Liver (tissue), 9 donors: Measurements from ENCODE around the gene EDIL3. TPM values are rescaled to one million over a fixed set of nuclear protein-coding genes. Genes with fewer than 3 reads are reported as not detected.

Source experiments
- DNase-seq: peaks from one replicate; pipeline ENCODE4 v3.0.0-alpha.2; 2017; ENCODE audit warnings: low spot score
- H3K27ac ChIP-seq, 2 donors: one replicate each; pipeline ENCODE4 v1.7.0; 2013; ENCODE audit warnings: inconsistent platforms in 2 of 2, low read length in 2 of 2, control low read depth in 1 of 2, low read depth in 1 of 2, mild to moderate bottlenecking in 1 of 2
- H3K27me3 ChIP-seq, 4 donors: one replicate each; pipeline versions ENCODE4 v1.6.1 to v1.7.0; 2013; ENCODE audit warnings: low read length in 3 of 4, inconsistent platforms in 1 of 4, mild to moderate bottlenecking in 1 of 4, moderate library complexity in 1 of 4; ENCODE audit not compliant: control insufficient read depth in 4 of 4, insufficient read depth in 4 of 4
- H3K36me3 ChIP-seq, 4 donors: one replicate each; pipeline versions ENCODE4 v1.6.1 to v1.7.0; 2013; ENCODE audit warnings: low read length in 3 of 4, mild to moderate bottlenecking in 3 of 4, low read depth in 1 of 4, moderate library complexity in 1 of 4; ENCODE audit not compliant: control insufficient read depth in 4 of 4, insufficient read depth in 3 of 4
- H3K4me1 ChIP-seq, 4 donors: one replicate each; pipeline versions ENCODE4 v1.6.1 to v1.7.0; 2013; ENCODE audit warnings: low read length in 3 of 4, mild to moderate bottlenecking in 3 of 4, moderate library complexity in 1 of 4; ENCODE audit not compliant: control insufficient read depth in 4 of 4, insufficient read depth in 4 of 4
- H3K4me3 ChIP-seq, 3 donors: one replicate each; pipeline versions ENCODE4 v1.6.1 to v1.7.0; 2013; ENCODE audit warnings: low read length in 3 of 3, control low read depth in 1 of 3, low read depth in 1 of 3, mild to moderate bottlenecking in 1 of 3
- H3K9ac ChIP-seq, 2 donors: one replicate each; pipeline ENCODE4 v1.7.0; 2013; ENCODE audit warnings: low read length in 2 of 2, mild to moderate bottlenecking in 2 of 2, moderate library complexity in 2 of 2, control low read depth in 1 of 2, low read depth in 1 of 2
- H3K9me3 ChIP-seq, 4 donors: one replicate each; pipeline versions ENCODE4 v1.6.1 to v1.7.0; 2013; ENCODE audit warnings: low read length in 3 of 4; ENCODE audit not compliant: control insufficient read depth in 4 of 4
- EGR1 ChIP-seq, 2 donors: IDR thresholded peaks; 2 replicates each; pipeline ENCODE4 v1.6.1; 2016 to 2018; ENCODE audit warnings: antibody characterized with exemption in 2 of 2, low read depth in 2 of 2
- FOXA1 ChIP-seq: IDR thresholded peaks from 2 replicates; pipeline ENCODE4 v1.6.1; 2016; ENCODE audit warnings: antibody characterized with exemption
- FOXA2 ChIP-seq: IDR thresholded peaks from 2 replicates; pipeline ENCODE4 v1.6.1; 2016; ENCODE audit warnings: antibody characterized with exemption
- GABPA ChIP-seq, 2 donors: IDR thresholded peaks in 1 of 2; conservative IDR thresholded peaks in 1 of 2; 2 replicates each; pipeline ENCODE4 v1.6.1; 2016; ENCODE audit warnings: antibody characterized with exemption in 2 of 2, mild to moderate bottlenecking in 1 of 2, moderate library complexity in 1 of 2
- HNF4A ChIP-seq, 2 donors: conservative IDR thresholded peaks; 2 replicates each; pipeline ENCODE4 v1.6.1; 2016; ENCODE audit warnings: antibody characterized with exemption in 2 of 2, mild to moderate bottlenecking in 2 of 2
- HNF4G ChIP-seq: IDR thresholded peaks from 2 replicates; pipeline ENCODE4 v1.6.1; 2016; ENCODE audit warnings: antibody characterized with exemption
- JUND ChIP-seq, 2 donors: IDR thresholded peaks; 2 replicates each; pipeline ENCODE4 v1.6.1; 2016; ENCODE audit warnings: antibody characterized with exemption in 2 of 2
- NR2F2 ChIP-seq: IDR thresholded peaks from 2 replicates; pipeline ENCODE4 v1.6.1; 2016; ENCODE audit warnings: antibody characterized with exemption
- RAD21 ChIP-seq, 2 donors: IDR thresholded peaks; 2 replicates each; pipeline ENCODE4 v1.6.1; 2016; ENCODE audit warnings: antibody characterized with exemption in 2 of 2, mild to moderate bottlenecking in 2 of 2
- RXRA ChIP-seq, 2 donors: IDR thresholded peaks; 2 replicates each; pipeline ENCODE4 v1.6.1; 2017 to 2018; ENCODE audit warnings: antibody characterized with exemption in 2 of 2, mild to moderate bottlenecking in 1 of 2
- SP1 ChIP-seq: IDR thresholded peaks from 2 replicates; pipeline ENCODE4 v1.6.1; 2018; ENCODE audit warnings: antibody characterized with exemption, mild to moderate bottlenecking
- TAF1 ChIP-seq: conservative IDR thresholded peaks from 2 replicates; pipeline ENCODE4 v1.6.1; 2016; ENCODE audit warnings: antibody characterized with exemption, mild to moderate bottlenecking
- YY1 ChIP-seq: IDR thresholded peaks from 2 replicates; pipeline ENCODE4 v1.6.1; 2016; ENCODE audit warnings: antibody characterized with exemption, mild to moderate bottlenecking
- WGBS: extraction: QIAGEN DNeasy Blood & Tissue Kit; methylation state at CpG from one replicate; pipeline ENCODE4 v1.1.7; 2013; 5-methylcytosine and 5-hydroxymethylcytosine counted together
- polyA plus RNA-seq, 2 donors: library from polyadenylated mRNA; stranded (reverse) in 1 of 2; unstranded in 1 of 2; fragments of 200-250 nt in 1 of 2; fragments of >200 nt in 1 of 2; fragmentation: Nextera tagmentation in 1 of 2; extraction: Ambion mirVana in 1 of 2; gene quantifications; one replicate each; pipeline versions ENCODE4 v1.2.1 to v1.2.3, GENCODE V29; 2013 to 2015
- total RNA-seq, 2 donors: library from RNA; depleted of rRNA; stranded (reverse); fragments of >200 nt; gene quantifications; one replicate each; pipeline ENCODE4 v1.2.3, GENCODE V29; 2014
- TF ChIP-seq, protein P1 (sequence below): IDR thresholded peaks from 2 replicates; pipeline ENCODE4 v1.6.1; 2016; ENCODE audit warnings: antibody characterized with exemption, mild to moderate bottlenecking
- TF ChIP-seq, protein P2 (sequence below): fragments of 150-350 bp; IDR thresholded peaks from 2 replicates; pipeline ENCODE4 v1.5.1; 2017; ENCODE audit warnings: improper control_type of control experiment, low read depth, low read length; ENCODE audit not compliant: missing input control
- TF ChIP-seq, protein P3 (sequence below): IDR thresholded peaks from 2 replicates; pipeline ENCODE4 v1.6.1; 2016; ENCODE audit warnings: antibody characterized with exemption
- TF ChIP-seq, protein P4 (sequence below): IDR thresholded peaks from 2 replicates; pipeline ENCODE4 v1.6.1; 2016; ENCODE audit warnings: antibody characterized with exemption
- TF ChIP-seq, protein P5 (sequence below): IDR thresholded peaks from 2 replicates; pipeline ENCODE4 v1.6.1; 2016; ENCODE audit warnings: antibody characterized with exemption
- donor health status: healthy.
- donor health status: healthy.
- donor health status: healthy.
- donor health status: healthy.
- donor health status: healthy.

Gene EDIL3
- total and polyA plus RNA-seq, 4 donors: 0.33 to 12.0 (median 0.76) TPM

DNA sequence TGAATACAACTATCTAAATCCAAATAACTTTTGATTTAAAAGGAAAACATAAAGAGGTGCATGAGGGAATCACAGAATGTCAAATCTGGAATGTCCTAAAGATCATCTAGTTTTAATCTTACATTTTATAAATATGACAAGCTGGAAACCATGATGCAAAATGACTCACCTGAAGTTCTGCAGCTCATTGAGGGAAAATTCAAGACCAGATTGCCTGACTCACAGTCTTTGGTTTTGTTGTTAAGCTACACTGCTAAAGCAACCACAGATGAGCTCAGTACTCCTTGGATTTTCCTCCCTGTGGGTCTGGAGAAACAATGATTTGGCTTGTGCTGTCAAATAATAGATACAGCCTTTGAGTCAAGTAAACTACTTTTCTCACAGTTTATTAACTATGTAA is 19.1 kb upstream of the EDIL3 start (continued):
- TF ChIP-seq, protein P1, sequence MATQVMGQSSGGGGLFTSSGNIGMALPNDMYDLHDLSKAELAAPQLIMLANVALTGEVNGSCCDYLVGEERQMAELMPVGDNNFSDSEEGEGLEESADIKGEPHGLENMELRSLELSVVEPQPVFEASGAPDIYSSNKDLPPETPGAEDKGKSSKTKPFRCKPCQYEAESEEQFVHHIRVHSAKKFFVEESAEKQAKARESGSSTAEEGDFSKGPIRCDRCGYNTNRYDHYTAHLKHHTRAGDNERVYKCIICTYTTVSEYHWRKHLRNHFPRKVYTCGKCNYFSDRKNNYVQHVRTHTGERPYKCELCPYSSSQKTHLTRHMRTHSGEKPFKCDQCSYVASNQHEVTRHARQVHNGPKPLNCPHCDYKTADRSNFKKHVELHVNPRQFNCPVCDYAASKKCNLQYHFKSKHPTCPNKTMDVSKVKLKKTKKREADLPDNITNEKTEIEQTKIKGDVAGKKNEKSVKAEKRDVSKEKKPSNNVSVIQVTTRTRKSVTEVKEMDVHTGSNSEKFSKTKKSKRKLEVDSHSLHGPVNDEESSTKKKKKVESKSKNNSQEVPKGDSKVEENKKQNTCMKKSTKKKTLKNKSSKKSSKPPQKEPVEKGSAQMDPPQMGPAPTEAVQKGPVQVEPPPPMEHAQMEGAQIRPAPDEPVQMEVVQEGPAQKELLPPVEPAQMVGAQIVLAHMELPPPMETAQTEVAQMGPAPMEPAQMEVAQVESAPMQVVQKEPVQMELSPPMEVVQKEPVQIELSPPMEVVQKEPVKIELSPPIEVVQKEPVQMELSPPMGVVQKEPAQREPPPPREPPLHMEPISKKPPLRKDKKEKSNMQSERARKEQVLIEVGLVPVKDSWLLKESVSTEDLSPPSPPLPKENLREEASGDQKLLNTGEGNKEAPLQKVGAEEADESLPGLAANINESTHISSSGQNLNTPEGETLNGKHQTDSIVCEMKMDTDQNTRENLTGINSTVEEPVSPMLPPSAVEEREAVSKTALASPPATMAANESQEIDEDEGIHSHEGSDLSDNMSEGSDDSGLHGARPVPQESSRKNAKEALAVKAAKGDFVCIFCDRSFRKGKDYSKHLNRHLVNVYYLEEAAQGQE: no peak

DNA sequence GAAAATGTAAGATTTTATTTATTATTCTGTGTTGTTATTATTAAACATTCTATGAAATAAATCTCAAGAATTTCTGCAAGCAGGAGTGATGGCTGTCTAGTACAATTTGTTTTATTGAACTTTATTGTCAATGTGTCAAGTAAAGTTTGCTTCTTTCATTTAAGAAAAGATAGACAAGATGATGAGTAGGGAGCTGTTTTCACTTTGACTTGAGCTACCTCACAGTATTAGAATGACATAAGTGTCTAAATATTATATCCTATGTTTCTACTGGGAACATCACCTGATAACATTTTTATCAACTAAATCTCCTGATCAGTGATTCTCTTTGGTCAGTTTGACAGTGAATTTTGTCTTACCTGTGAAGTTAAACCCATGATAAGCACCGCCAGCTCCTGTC is 12.7 kb upstream of the EDIL3 start:
- 82% methylated on average over 1 of the region's 1 CpG for WGBS
- Histone ChIP-seq H3K4me3 (no peak overlapping the region), H3K27ac (no peak overlapping the region), H3K36me3 (no peaks in the 10 kb centered on the region), H3K4me1 (no peaks in the 10 kb centered on the region), H3K9ac (no peak overlapping the region), H3K27me3 (peaks cover 0 to 2% (median 0%) of the 10 kb centered on the region in 4 donors), H3K9me3 (no peaks in the 10 kb centered on the region)
- TF ChIP-seq RAD21 (IDR thresholded peaks at IDR 0.05): no peak
- TF ChIP-seq, protein P2, sequence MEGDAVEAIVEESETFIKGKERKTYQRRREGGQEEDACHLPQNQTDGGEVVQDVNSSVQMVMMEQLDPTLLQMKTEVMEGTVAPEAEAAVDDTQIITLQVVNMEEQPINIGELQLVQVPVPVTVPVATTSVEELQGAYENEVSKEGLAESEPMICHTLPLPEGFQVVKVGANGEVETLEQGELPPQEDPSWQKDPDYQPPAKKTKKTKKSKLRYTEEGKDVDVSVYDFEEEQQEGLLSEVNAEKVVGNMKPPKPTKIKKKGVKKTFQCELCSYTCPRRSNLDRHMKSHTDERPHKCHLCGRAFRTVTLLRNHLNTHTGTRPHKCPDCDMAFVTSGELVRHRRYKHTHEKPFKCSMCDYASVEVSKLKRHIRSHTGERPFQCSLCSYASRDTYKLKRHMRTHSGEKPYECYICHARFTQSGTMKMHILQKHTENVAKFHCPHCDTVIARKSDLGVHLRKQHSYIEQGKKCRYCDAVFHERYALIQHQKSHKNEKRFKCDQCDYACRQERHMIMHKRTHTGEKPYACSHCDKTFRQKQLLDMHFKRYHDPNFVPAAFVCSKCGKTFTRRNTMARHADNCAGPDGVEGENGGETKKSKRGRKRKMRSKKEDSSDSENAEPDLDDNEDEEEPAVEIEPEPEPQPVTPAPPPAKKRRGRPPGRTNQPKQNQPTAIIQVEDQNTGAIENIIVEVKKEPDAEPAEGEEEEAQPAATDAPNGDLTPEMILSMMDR: no peak
- no peak for DNase-seq

DNA sequence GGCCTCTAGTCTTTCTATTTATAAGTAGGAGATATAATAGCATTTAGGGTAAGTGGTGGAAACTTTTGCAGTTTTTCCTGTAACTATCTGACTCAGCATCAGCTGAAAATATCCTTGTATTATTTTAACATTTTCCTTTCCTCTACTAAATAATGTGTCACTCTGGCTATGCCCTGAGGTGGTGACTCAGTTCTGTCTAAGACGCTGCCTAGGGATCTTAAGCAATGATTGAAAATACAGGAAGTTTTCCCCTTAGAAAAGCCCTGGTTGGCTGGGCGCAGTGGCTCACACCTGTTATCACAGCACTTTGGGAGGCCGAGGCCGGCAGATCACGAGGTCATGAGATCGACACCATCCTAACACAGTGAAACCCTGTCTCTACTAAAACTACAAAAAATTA is 9.3 kb upstream of the EDIL3 start:
- DNase-seq: no peak
- Histone ChIP-seq H3K27me3 (peaks cover 0 to 4% (median 0%) of the 10 kb centered on the region in 4 donors), H3K9ac (no peak overlapping the region), H3K27ac (no peak overlapping the region), H3K36me3 (no peaks in the 10 kb centered on the region), H3K4me1 (no peaks in the 10 kb centered on the region), H3K9me3 (no peaks in the 10 kb centered on the region), H3K4me3 (no peak overlapping the region)
- TF ChIP-seq HNF4A (conservative IDR thresholded peaks at IDR 0.05): no peak
- TF ChIP-seq FOXA1: no peak
- TF ChIP-seq, protein P2: no peak
- TF ChIP-seq JUND (IDR thresholded peaks at IDR 0.05): no peak
- TF ChIP-seq, protein P3, sequence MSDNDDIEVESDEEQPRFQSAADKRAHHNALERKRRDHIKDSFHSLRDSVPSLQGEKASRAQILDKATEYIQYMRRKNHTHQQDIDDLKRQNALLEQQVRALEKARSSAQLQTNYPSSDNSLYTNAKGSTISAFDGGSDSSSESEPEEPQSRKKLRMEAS: no peak
- TF ChIP-seq, protein P4, sequence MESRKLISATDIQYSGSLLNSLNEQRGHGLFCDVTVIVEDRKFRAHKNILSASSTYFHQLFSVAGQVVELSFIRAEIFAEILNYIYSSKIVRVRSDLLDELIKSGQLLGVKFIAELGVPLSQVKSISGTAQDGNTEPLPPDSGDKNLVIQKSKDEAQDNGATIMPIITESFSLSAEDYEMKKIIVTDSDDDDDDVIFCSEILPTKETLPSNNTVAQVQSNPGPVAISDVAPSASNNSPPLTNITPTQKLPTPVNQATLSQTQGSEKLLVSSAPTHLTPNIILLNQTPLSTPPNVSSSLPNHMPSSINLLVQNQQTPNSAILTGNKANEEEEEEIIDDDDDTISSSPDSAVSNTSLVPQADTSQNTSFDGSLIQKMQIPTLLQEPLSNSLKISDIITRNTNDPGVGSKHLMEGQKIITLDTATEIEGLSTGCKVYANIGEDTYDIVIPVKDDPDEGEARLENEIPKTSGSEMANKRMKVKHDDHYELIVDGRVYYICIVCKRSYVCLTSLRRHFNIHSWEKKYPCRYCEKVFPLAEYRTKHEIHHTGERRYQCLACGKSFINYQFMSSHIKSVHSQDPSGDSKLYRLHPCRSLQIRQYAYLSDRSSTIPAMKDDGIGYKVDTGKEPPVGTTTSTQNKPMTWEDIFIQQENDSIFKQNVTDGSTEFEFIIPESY: no peak
- no peak for TF ChIP-seq RAD21 (IDR thresholded peaks at IDR 0.05)
- TF ChIP-seq, protein P5, sequence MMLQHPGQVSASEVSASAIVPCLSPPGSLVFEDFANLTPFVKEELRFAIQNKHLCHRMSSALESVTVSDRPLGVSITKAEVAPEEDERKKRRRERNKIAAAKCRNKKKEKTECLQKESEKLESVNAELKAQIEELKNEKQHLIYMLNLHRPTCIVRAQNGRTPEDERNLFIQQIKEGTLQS: no peak
- no peak for TF ChIP-seq RXRA (IDR thresholded peaks at IDR 0.05)
- no peak for TF ChIP-seq EGR1 (IDR thresholded peaks at IDR 0.05; ENCODE audit: low read depth in 2 of 2)
- TF ChIP-seq, protein P1: no peak
- TF ChIP-seq HNF4G: no peak
- no peak for TF ChIP-seq SP1
- no peak for TF ChIP-seq YY1
- no peak for TF ChIP-seq NR2F2
- TF ChIP-seq GABPA (IDR thresholded peaks at IDR 0.05 in 1 of 2, conservative IDR thresholded peaks at IDR 0.05 in 1 of 2): no peak
- TF ChIP-seq FOXA2: no peak
- TF ChIP-seq TAF1: no peak
- 87% methylated on average over 6 of the region's 6 CpGs for WGBS
